ENCODE measurements around the gene ITGA5.

The ITGA5 gene

GRCh38 chr12:54437243-54437642 lies 18.2 kb upstream of the ITGA5 start:
- in situ Hi-C loops (cut with MboI; ENCODE audit: low sequenced_read_pairs, unreplicated experiment), result no loop called here
- DNase-seq (ENCODE audit: low spot score), result no peak
- TF ChIP-seq, protein P1, sequence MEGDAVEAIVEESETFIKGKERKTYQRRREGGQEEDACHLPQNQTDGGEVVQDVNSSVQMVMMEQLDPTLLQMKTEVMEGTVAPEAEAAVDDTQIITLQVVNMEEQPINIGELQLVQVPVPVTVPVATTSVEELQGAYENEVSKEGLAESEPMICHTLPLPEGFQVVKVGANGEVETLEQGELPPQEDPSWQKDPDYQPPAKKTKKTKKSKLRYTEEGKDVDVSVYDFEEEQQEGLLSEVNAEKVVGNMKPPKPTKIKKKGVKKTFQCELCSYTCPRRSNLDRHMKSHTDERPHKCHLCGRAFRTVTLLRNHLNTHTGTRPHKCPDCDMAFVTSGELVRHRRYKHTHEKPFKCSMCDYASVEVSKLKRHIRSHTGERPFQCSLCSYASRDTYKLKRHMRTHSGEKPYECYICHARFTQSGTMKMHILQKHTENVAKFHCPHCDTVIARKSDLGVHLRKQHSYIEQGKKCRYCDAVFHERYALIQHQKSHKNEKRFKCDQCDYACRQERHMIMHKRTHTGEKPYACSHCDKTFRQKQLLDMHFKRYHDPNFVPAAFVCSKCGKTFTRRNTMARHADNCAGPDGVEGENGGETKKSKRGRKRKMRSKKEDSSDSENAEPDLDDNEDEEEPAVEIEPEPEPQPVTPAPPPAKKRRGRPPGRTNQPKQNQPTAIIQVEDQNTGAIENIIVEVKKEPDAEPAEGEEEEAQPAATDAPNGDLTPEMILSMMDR (IDR thresholded peaks at IDR 0.05; ENCODE audit: borderline replicate concordance, control extremely low read depth, extremely low read depth, insufficient read depth, missing control alignments), result no peak

DNA sequence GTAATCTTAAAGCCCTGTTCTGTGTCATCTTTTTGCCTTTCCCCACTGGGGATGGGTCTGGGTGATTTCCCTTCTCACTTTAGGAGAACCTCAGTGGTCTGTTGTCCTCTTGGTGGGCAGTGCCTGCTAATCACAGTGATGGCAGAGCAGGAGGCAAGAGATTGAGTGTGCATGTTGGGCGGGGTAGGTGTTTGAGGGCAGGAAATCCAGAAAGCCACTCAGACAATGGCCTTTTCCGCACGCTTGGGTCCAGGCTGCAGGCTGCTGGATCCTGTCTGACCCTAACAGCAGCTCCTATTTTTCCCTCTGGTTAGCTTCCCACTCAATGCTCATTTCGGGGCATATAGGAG lies 13.7 kb upstream of the ITGA5 start:
- DNase-seq (ENCODE audit: low spot score), result no peak
- TF ChIP-seq, protein P1 (IDR thresholded peaks at IDR 0.05; ENCODE audit: borderline replicate concordance, control extremely low read depth, extremely low read depth, insufficient read depth, missing control alignments), result no peak
- in situ Hi-C loops (cut with MboI; ENCODE audit: low sequenced_read_pairs, unreplicated experiment), result no loop called here

GRCh38 chr12:54431911-54432814 lies 13.1 kb upstream of the ITGA5 start:
- in situ Hi-C loops (cut with MboI; ENCODE audit: low sequenced_read_pairs, unreplicated experiment), result no loop called here
- TF ChIP-seq, protein P1 (IDR thresholded peaks at IDR 0.05; ENCODE audit: borderline replicate concordance, control extremely low read depth, extremely low read depth, insufficient read depth, missing control alignments), result no peak
- no peak for DNase-seq (ENCODE audit: low spot score)

- in situ Hi-C loops (cut with MboI; ENCODE audit: low sequenced_read_pairs, unreplicated experiment), result no loop called here
These were observed 11.5 kb upstream of the ITGA5 start for GRCh38 chr12:54430471-54431069.

GRCh38 chr12:54429014-54429471 lies 10.0 kb upstream of the ITGA5 start:
- TF ChIP-seq, protein P1 (IDR thresholded peaks at IDR 0.05; ENCODE audit: borderline replicate concordance, control extremely low read depth, extremely low read depth, insufficient read depth, missing control alignments), result no peak
- DNase-seq (ENCODE audit: low spot score), result no peak
- in situ Hi-C loops (cut with MboI; ENCODE audit: low sequenced_read_pairs, unreplicated experiment), result no loop called here

More at GRCh38 chr12:54430471-54431069, 11.5 kb upstream of the ITGA5 start:
- no peak for DNase-seq (ENCODE audit: low spot score)
- TF ChIP-seq, protein P1 (IDR thresholded peaks at IDR 0.05; ENCODE audit: borderline replicate concordance, control extremely low read depth, extremely low read depth, insufficient read depth, missing control alignments), result no peak

DNA sequence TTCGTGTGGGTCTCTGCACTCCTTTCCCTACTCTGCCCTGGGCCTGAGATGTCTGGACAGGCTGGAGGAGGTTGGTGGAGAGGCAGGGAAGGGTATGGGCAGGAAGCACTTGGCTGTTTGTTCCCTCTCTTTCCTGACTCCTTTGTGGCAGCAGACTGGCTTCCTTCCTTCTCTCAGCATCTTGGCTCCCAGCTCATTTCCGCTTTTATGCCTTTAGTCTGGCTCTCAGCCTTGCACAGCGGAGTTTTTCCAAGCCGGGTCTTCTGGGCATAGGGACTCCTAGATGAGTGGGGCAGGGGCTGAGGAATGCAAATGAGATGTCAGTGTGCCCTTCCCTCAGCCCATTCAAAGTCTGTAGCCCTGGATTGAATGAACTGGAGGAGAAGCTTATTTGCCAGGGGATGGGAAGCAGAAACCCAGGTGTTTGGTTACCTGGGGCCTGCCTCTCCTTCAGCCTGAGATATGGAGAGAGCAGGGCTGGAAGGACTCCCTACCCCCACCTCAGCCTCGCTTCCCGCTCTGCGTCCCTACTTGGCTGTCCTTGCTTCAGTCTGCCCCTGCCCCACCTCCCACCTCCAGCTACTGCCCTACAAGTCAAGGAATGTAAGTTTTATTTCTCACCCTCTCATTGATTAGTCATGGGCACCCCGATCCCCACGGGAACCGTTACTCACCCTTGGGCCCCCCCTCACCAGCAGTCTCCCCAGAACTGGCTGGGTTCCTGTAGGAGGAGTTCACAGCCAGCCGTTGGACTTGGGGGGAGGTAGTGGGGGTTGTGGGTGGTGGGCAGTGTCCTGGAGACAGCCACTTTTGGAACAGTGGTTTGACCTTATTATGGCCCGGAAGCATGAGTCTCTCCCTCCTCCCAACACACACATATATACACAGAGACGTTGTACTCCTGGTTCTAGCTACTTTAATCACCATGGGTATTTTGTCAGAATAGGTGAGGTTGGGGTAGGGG lies 9.3 kb upstream of the ITGA5 start:
- no peak for DNase-seq (ENCODE audit: low spot score)
- TF ChIP-seq, protein P1 (IDR thresholded peaks at IDR 0.05; ENCODE audit: borderline replicate concordance, control extremely low read depth, extremely low read depth, insufficient read depth, missing control alignments), result no peak
- in situ Hi-C loops (cut with MboI; ENCODE audit: low sequenced_read_pairs, unreplicated experiment), result no loop called here
